ENCODE measurements around the gene TPM4.
"Not testable (repeated sequence)": the region's sequence is repeated elsewhere in the genome, so short reads cannot be mapped to it uniquely, and the experiment has no call there.

The TPM4 gene

GRCh38 chr19:16099314-16099965, 23.1 kb downstream of the TPM4 start:
- not testable (repeated sequence) for DNase-seq

GRCh38 chr19:16100524-16100923, 24.2 kb downstream of the TPM4 start:
- DNase-seq: no peak

GRCh38 chr19:16104722-16105121, 28.4 kb downstream of the TPM4 start:
- DNase-seq: no peak

GRCh38 chr19:16106121-16106520, 29.8 kb downstream of the TPM4 start:
- DNase-seq: no peak

- peak; percentile 97 for DNase-seq
Observed at GRCh38 chr19:16111160-16111908, 35.0 kb downstream of the TPM4 start, which contains the start of gene RAB8A. Gene RAB8A, plus strand, starts transcription at chr19:16111889. Its CDS starts 13 bp downstream, at chr19:16111902.

GRCh38 chr19:16111909-16112752, 35.8 kb downstream of the TPM4 start:
- no peak for DNase-seq

- no peak for DNase-seq
Observed at GRCh38 chr19:16112778-16113177, 36.5 kb downstream of the TPM4 start.

GRCh38 chr19:16113727-16114126, 37.4 kb downstream of the TPM4 start:
- DNase-seq: no peak

GRCh38 chr19:16115301-16116039, 39.2 kb downstream of the TPM4 start:
- DNase-seq: no peak

- DNase-seq: no peak
Observed at GRCh38 chr19:16116067-16116466, 39.8 kb downstream of the TPM4 start.

GRCh38 chr19:16117594-16118033, 41.3 kb downstream of the TPM4 start:
- DNase-seq: no peak

- DNase-seq: no peak
Observed at GRCh38 chr19:16118489-16119033, 42.3 kb downstream of the TPM4 start.

GRCh38 chr19:16119075-16119857, 43.0 kb downstream of the TPM4 start:
- DNase-seq: not testable (repeated sequence)

- no peak for DNase-seq
Observed at GRCh38 chr19:16121141-16121540, 44.8 kb downstream of the TPM4 start.

GRCh38 chr19:16121967-16122366, 45.7 kb downstream of the TPM4 start:
- no peak for DNase-seq

GRCh38 chr19:16124953-16125352, 48.7 kb downstream of the TPM4 start:
- DNase-seq: no peak

- DNase-seq: no peak
Observed at GRCh38 chr19:16125737-16126495, 49.6 kb downstream of the TPM4 start.

- no peak for DNase-seq
Observed at GRCh38 chr19:16127080-16127479, 50.8 kb downstream of the TPM4 start.

- DNase-seq: no peak
Observed at GRCh38 chr19:16127776-16128371, 51.6 kb downstream of the TPM4 start.

- DNase-seq: no peak
Observed at GRCh38 chr19:16131648-16132047, 55.4 kb downstream of the TPM4 start.

Measured in NCI-H345 (cell line).